Suprapubic skin (tissue), 4 donors: Measurements from ENCODE around the gene PRDM4.

ENCODE experiments used
- CTCF ChIP-seq, 2 donors: fragments of 200-600 bp in 1 of 2; fragments of 450-650 bp in 1 of 2; sonication (generic) in 1 of 2; IDR thresholded peaks; one replicate each; pipeline ENCODE4 v1.5.1; 2016 to 2019; ENCODE audit warnings: antibody characterized with exemption in 2 of 2, mild to moderate bottlenecking in 1 of 2, moderate library complexity in 1 of 2
- EP300 ChIP-seq: sonication (generic); formaldehyde crosslinking; IDR thresholded peaks from one replicate; pipeline ENCODE4 v1.6.1; 2017; ENCODE audit warnings: antibody characterized with exemption
- POLR2A ChIP-seq, 2 donors: fragments of 450-650 bp; IDR thresholded peaks; one replicate each; pipeline ENCODE4 v1.6.1; 2017; ENCODE audit warnings: antibody characterized with exemption in 2 of 2, mild to moderate bottlenecking in 2 of 2, moderate library complexity in 2 of 2
- POLR2AphosphoS5 ChIP-seq, 3 donors: sonication (generic); formaldehyde crosslinking; IDR thresholded peaks; one replicate each; pipeline ENCODE4 v1.6.1; 2017; ENCODE audit warnings: antibody characterized with exemption in 3 of 3

- no peak for TF ChIP-seq CTCF (IDR thresholded peaks at IDR 0.05)
- TF ChIP-seq POLR2AphosphoS5 (IDR thresholded peaks at IDR 0.05) = no peak
- no peak for TF ChIP-seq POLR2A (IDR thresholded peaks at IDR 0.05)
- no peak for TF ChIP-seq EP300
These were observed 76.7 kb downstream of the PRDM4 start for GRCh38 chr12:107684029-107684795.
